ENCODE results near the gene APLP2.
A peak's percentile ranks its signal among the peaks of the same experiment; 100 is the strongest.

The APLP2 gene

GRCh38 chr11:130110339-130111108, 40.8 kb downstream of the APLP2 start:
- Histone ChIP-seq H3K27ac (ENCODE audit: low read depth, low read length) (no peak overlapping the region), H3K9me3 (ENCODE audit: control insufficient read depth in 5 of 5, low read length in 5 of 5) (no peaks in the 10 kb centered on the region), H3K9ac (ENCODE audit: low read length in 5 of 5) (no peak overlapping the region), H3K36me3 (ENCODE audit: control insufficient read depth in 5 of 5, insufficient read depth in 5 of 5, low read length in 5 of 5) (peaks cover 17 to 40% (median 25%) of the 10 kb centered on the region in 5 donors), H3K4me1 (ENCODE audit: control insufficient read depth in 5 of 5, insufficient read depth in 5 of 5, low read length in 5 of 5) (peaks cover 4 to 22% (median 13%) of the 10 kb centered on the region in 5 donors), H3K4me3 (ENCODE audit: low read depth in 1 of 5, low read length in 5 of 5) (no peak overlapping the region), H3K27me3 (ENCODE audit: control insufficient read depth in 5 of 5, insufficient read depth in 4 of 5, low read length in 5 of 5) (no peaks in the 10 kb centered on the region)

GRCh38 chr11:130112071-130112830, 42.6 kb downstream of the APLP2 start:
- H3K36me3 ChIP-seq (ENCODE audit: control insufficient read depth in 5 of 5, insufficient read depth in 5 of 5, low read length in 5 of 5) = peaks cover 17 to 40% (median 25%) of the 10 kb centered on the region in 5 donors
- no peak overlapping the region for H3K4me3 ChIP-seq (ENCODE audit: low read depth in 1 of 5, low read length in 5 of 5)
- no peaks in the 10 kb centered on the region for H3K27me3 ChIP-seq (ENCODE audit: control insufficient read depth in 5 of 5, insufficient read depth in 4 of 5, low read length in 5 of 5)
- H3K9ac ChIP-seq (ENCODE audit: low read length in 5 of 5) = no peak overlapping the region
- peaks cover 4 to 24% (median 12%) of the 10 kb centered on the region in 5 donors for H3K4me1 ChIP-seq (ENCODE audit: control insufficient read depth in 5 of 5, insufficient read depth in 5 of 5, low read length in 5 of 5)
- no peak overlapping the region for H3K27ac ChIP-seq (ENCODE audit: low read depth, low read length)
- no peaks in the 10 kb centered on the region for H3K9me3 ChIP-seq (ENCODE audit: control insufficient read depth in 5 of 5, low read length in 5 of 5)

GRCh38 chr11:130114281-130114680, 44.6 kb downstream of the APLP2 start:
- H3K4me3 ChIP-seq (ENCODE audit: low read depth in 1 of 5, low read length in 5 of 5) = no peak overlapping the region
- H3K27me3 ChIP-seq (ENCODE audit: control insufficient read depth in 5 of 5, insufficient read depth in 4 of 5, low read length in 5 of 5) = no peaks in the 10 kb centered on the region
- peaks cover 17 to 40% (median 25%) of the 10 kb centered on the region in 5 donors for H3K36me3 ChIP-seq (ENCODE audit: control insufficient read depth in 5 of 5, insufficient read depth in 5 of 5, low read length in 5 of 5)
- H3K9me3 ChIP-seq (ENCODE audit: control insufficient read depth in 5 of 5, low read length in 5 of 5) = no peaks in the 10 kb centered on the region
- no peak overlapping the region for H3K9ac ChIP-seq (ENCODE audit: low read length in 5 of 5)
- peaks cover 4 to 31% (median 21%) of the 10 kb centered on the region in 5 donors for H3K4me1 ChIP-seq (ENCODE audit: control insufficient read depth in 5 of 5, insufficient read depth in 5 of 5, low read length in 5 of 5)
- H3K27ac ChIP-seq (ENCODE audit: low read depth, low read length) = no peak overlapping the region

GRCh38 chr11:130114726-130115125, 45.0 kb downstream of the APLP2 start:
- Histone ChIP-seq H3K9me3 (ENCODE audit: control insufficient read depth in 5 of 5, low read length in 5 of 5) (no peaks in the 10 kb centered on the region), H3K4me1 (ENCODE audit: control insufficient read depth in 5 of 5, insufficient read depth in 5 of 5, low read length in 5 of 5) (peaks cover 4 to 31% (median 22%) of the 10 kb centered on the region in 5 donors), H3K27ac (ENCODE audit: low read depth, low read length) (no peak overlapping the region), H3K36me3 (ENCODE audit: control insufficient read depth in 5 of 5, insufficient read depth in 5 of 5, low read length in 5 of 5) (peaks cover 17 to 37% (median 25%) of the 10 kb centered on the region in 5 donors), H3K9ac (ENCODE audit: low read length in 5 of 5) (no peak overlapping the region), H3K27me3 (ENCODE audit: control insufficient read depth in 5 of 5, insufficient read depth in 4 of 5, low read length in 5 of 5) (no peaks in the 10 kb centered on the region), H3K4me3 (ENCODE audit: low read depth in 1 of 5, low read length in 5 of 5) (no peak overlapping the region)

- no peak overlapping the region for H3K4me3 ChIP-seq (ENCODE audit: low read depth in 1 of 5, low read length in 5 of 5)
- peaks cover 17 to 32% (median 25%) of the 10 kb centered on the region in 5 donors for H3K36me3 ChIP-seq (ENCODE audit: control insufficient read depth in 5 of 5, insufficient read depth in 5 of 5, low read length in 5 of 5)
- H3K27me3 ChIP-seq (ENCODE audit: control insufficient read depth in 5 of 5, insufficient read depth in 4 of 5, low read length in 5 of 5) = no peaks in the 10 kb centered on the region
- H3K9ac ChIP-seq (ENCODE audit: low read length in 5 of 5) = no peak overlapping the region
- H3K9me3 ChIP-seq (ENCODE audit: control insufficient read depth in 5 of 5, low read length in 5 of 5) = no peaks in the 10 kb centered on the region
- H3K27ac ChIP-seq (ENCODE audit: low read depth, low read length) = no peak overlapping the region
- H3K4me1 ChIP-seq (ENCODE audit: control insufficient read depth in 5 of 5, insufficient read depth in 5 of 5, low read length in 5 of 5) = peaks cover 4 to 31% (median 22%) of the 10 kb centered on the region in 5 donors
Measured at GRCh38 chr11:130115218-130115617, 45.5 kb downstream of the APLP2 start.

GRCh38 chr11:130118165-130118564, 48.5 kb downstream of the APLP2 start:
- Histone ChIP-seq H3K9ac (ENCODE audit: low read length in 5 of 5) (no peak overlapping the region), H3K4me1 (ENCODE audit: control insufficient read depth in 5 of 5, insufficient read depth in 5 of 5, low read length in 5 of 5) (peaks cover 4 to 43% (median 37%) of the 10 kb centered on the region in 5 donors), H3K27me3 (ENCODE audit: control insufficient read depth in 5 of 5, insufficient read depth in 4 of 5, low read length in 5 of 5) (no peaks in the 10 kb centered on the region), H3K9me3 (ENCODE audit: control insufficient read depth in 5 of 5, low read length in 5 of 5) (no peaks in the 10 kb centered on the region), H3K36me3 (ENCODE audit: control insufficient read depth in 5 of 5, insufficient read depth in 5 of 5, low read length in 5 of 5) (peaks cover 3 to 19% (median 10%) of the 10 kb centered on the region in 5 donors), H3K27ac (ENCODE audit: low read depth, low read length) (no peak overlapping the region), H3K4me3 (ENCODE audit: low read depth in 1 of 5, low read length in 5 of 5) (no peak overlapping the region)

- no peaks in the 10 kb centered on the region for H3K27me3 ChIP-seq (ENCODE audit: control insufficient read depth in 5 of 5, insufficient read depth in 4 of 5, low read length in 5 of 5)
- H3K9me3 ChIP-seq (ENCODE audit: control insufficient read depth in 5 of 5, low read length in 5 of 5) = no peaks in the 10 kb centered on the region
- peaks cover 7 to 47% (median 37%) of the 10 kb centered on the region in 5 donors for H3K4me1 ChIP-seq (ENCODE audit: control insufficient read depth in 5 of 5, insufficient read depth in 5 of 5, low read length in 5 of 5)
- H3K36me3 ChIP-seq (ENCODE audit: control insufficient read depth in 5 of 5, insufficient read depth in 5 of 5, low read length in 5 of 5) = peaks cover 3 to 22% (median 16%) of the 10 kb centered on the region in 5 donors
- H3K9ac ChIP-seq (ENCODE audit: low read length in 5 of 5) = no peak overlapping the region
- H3K4me3 ChIP-seq (ENCODE audit: low read depth in 1 of 5, low read length in 5 of 5) = no peak overlapping the region
- H3K27ac ChIP-seq (ENCODE audit: low read depth, low read length) = no peak overlapping the region
Measured at GRCh38 chr11:130118636-130119387, 49.1 kb downstream of the APLP2 start.

GRCh38 chr11:130120045-130120444, 50.4 kb downstream of the APLP2 start:
- peaks cover 12 to 55% (median 38%) of the 10 kb centered on the region in 5 donors for H3K4me1 ChIP-seq (ENCODE audit: control insufficient read depth in 5 of 5, insufficient read depth in 5 of 5, low read length in 5 of 5)

GRCh38 chr11:130121445-130121978, 51.8 kb downstream of the APLP2 start:
- Histone ChIP-seq H3K9ac (ENCODE audit: low read length in 5 of 5) (no peak overlapping the region), H3K4me3 (ENCODE audit: low read depth in 1 of 5, low read length in 5 of 5) (no peak overlapping the region), H3K4me1 (ENCODE audit: control insufficient read depth in 5 of 5, insufficient read depth in 5 of 5, low read length in 5 of 5) (peaks cover 9 to 57% (median 37%) of the 10 kb centered on the region in 5 donors), H3K9me3 (ENCODE audit: control insufficient read depth in 5 of 5, low read length in 5 of 5) (no peaks in the 10 kb centered on the region), H3K36me3 (ENCODE audit: control insufficient read depth in 5 of 5, insufficient read depth in 5 of 5, low read length in 5 of 5) (peaks cover 3 to 26% (median 18%) of the 10 kb centered on the region in 5 donors), H3K27me3 (ENCODE audit: control insufficient read depth in 5 of 5, insufficient read depth in 4 of 5, low read length in 5 of 5) (no peaks in the 10 kb centered on the region), H3K27ac (ENCODE audit: low read depth, low read length) (peak overlapping the region; percentile 52)

More at GRCh38 chr11:130120045-130120444, 50.4 kb downstream of the APLP2 start:
- H3K9ac ChIP-seq (ENCODE audit: low read length in 5 of 5) = no peak overlapping the region
- no peak overlapping the region for H3K27ac ChIP-seq (ENCODE audit: low read depth, low read length)
- peaks cover 3 to 23% (median 18%) of the 10 kb centered on the region in 5 donors for H3K36me3 ChIP-seq (ENCODE audit: control insufficient read depth in 5 of 5, insufficient read depth in 5 of 5, low read length in 5 of 5)
- no peaks in the 10 kb centered on the region for H3K9me3 ChIP-seq (ENCODE audit: control insufficient read depth in 5 of 5, low read length in 5 of 5)
- no peaks in the 10 kb centered on the region for H3K27me3 ChIP-seq (ENCODE audit: control insufficient read depth in 5 of 5, insufficient read depth in 4 of 5, low read length in 5 of 5)
- H3K4me3 ChIP-seq (ENCODE audit: low read depth in 1 of 5, low read length in 5 of 5) = no peak overlapping the region

Data from subcutaneous abdominal adipose tissue (tissue), 5 donors.